Measurements from ENCODE around the gene KIRREL3.

KIRREL3 gene

GRCh38 chr11:126578426-126578825 is 422.1 kb downstream of the KIRREL3 start:
- DNase-seq (ENCODE audit: low read depth in 2 of 2) = no peak

- DNase-seq (ENCODE audit: low read depth in 2 of 2) = no peak
Observed at GRCh38 chr11:126578021-126578420, 422.5 kb downstream of the KIRREL3 start.

- DNase-seq (ENCODE audit: low read depth in 2 of 2) = no peak
Observed at GRCh38 chr11:126575849-126576248, 424.7 kb downstream of the KIRREL3 start.

GRCh38 chr11:126573325-126573978 is 427.1 kb downstream of the KIRREL3 start:
- no peak for DNase-seq (ENCODE audit: low read depth in 2 of 2)

- no peak for DNase-seq (ENCODE audit: low read depth in 2 of 2)
Observed at GRCh38 chr11:126570489-126570888, 430.1 kb downstream of the KIRREL3 start.

GRCh38 chr11:126567419-126567818 is 433.2 kb downstream of the KIRREL3 start:
- DNase-seq (ENCODE audit: low read depth in 2 of 2) = no peak

- DNase-seq (ENCODE audit: low read depth in 2 of 2) = no peak
Observed at GRCh38 chr11:126564566-126564965, 436.0 kb downstream of the KIRREL3 start.

GRCh38 chr11:126561327-126561893 is 439.2 kb downstream of the KIRREL3 start:
- DNase-seq (ENCODE audit: low read depth in 2 of 2) = peak; percentile 24 to 27

- DNase-seq (ENCODE audit: low read depth in 2 of 2) = no peak
Observed at GRCh38 chr11:126560221-126560620, 440.3 kb downstream of the KIRREL3 start.

GRCh38 chr11:126548581-126549550 is 451.7 kb downstream of the KIRREL3 start:
- no peak for DNase-seq (ENCODE audit: low read depth in 2 of 2)

- DNase-seq (ENCODE audit: low read depth in 2 of 2) = no peak
Observed at GRCh38 chr11:126547691-126548090, 452.9 kb downstream of the KIRREL3 start.

- DNase-seq (ENCODE audit: low read depth in 2 of 2) = peak; percentile 51 to 63
Observed at GRCh38 chr11:126547161-126547560, 453.4 kb downstream of the KIRREL3 start.

- no peak for DNase-seq (ENCODE audit: low read depth in 2 of 2)
Observed at GRCh38 chr11:126546694-126547093, 453.9 kb downstream of the KIRREL3 start.

- DNase-seq (ENCODE audit: low read depth in 2 of 2) = no peak
Observed at GRCh38 chr11:126546191-126546590, 454.4 kb downstream of the KIRREL3 start.

GRCh38 chr11:126545057-126545555 is 455.5 kb downstream of the KIRREL3 start:
- no peak for DNase-seq (ENCODE audit: low read depth in 2 of 2)

- no peak for DNase-seq (ENCODE audit: low read depth in 2 of 2)
Observed at GRCh38 chr11:126544108-126545056, 456.2 kb downstream of the KIRREL3 start.

- DNase-seq (ENCODE audit: low read depth in 2 of 2) = no peak
Observed at GRCh38 chr11:126543691-126544090, 456.9 kb downstream of the KIRREL3 start.

GRCh38 chr11:126542334-126543015 is 458.1 kb downstream of the KIRREL3 start:
- DNase-seq (ENCODE audit: low read depth in 2 of 2) = no peak

- DNase-seq (ENCODE audit: low read depth in 2 of 2) = no peak
Observed at GRCh38 chr11:126538071-126538470, 462.5 kb downstream of the KIRREL3 start.

- no peak for DNase-seq (ENCODE audit: low read depth in 2 of 2)
Observed at GRCh38 chr11:126537492-126537891, 463.1 kb downstream of the KIRREL3 start.

Data from fibroblast of skin of left biceps (primary cell).